GM23248 (cell line): ENCODE measurements around the gene CCND1. TPM values are rescaled to one million over a fixed set of nuclear protein-coding genes. Genes with fewer than 3 reads are reported as not detected.

Source experiments
- DNase-seq: peaks from one replicate; pipeline ENCODE4 v3.0.0-alpha.2; 2015
- H2AFZ ChIP-seq: fragments of 200-600 bp; sonication (generic); 2 replicates; pipeline ENCODE4 v1.6.1; 2016; ENCODE audit warnings: antibody characterized with exemption
- H3F3A ChIP-seq: fragments of 200-600 bp; sonication (generic); 2 replicates; pipeline ENCODE4 v1.6.1; 2016; ENCODE audit warnings: mild to moderate bottlenecking, antibody characterized with exemption, mixed run types; ENCODE audit not compliant: insufficient read depth
- H3K27ac ChIP-seq: fragments of 200-600 bp; sonication (generic); 2 replicates; pipeline ENCODE4 v1.5.1; 2016; ENCODE audit warnings: mild to moderate bottlenecking
- H3K27me3 ChIP-seq: fragments of 200-600 bp; sonication (generic); replicated peaks from 2 replicates; pipeline ENCODE4 v1.6.1; 2016; ENCODE audit warnings: mild to moderate bottlenecking; ENCODE audit not compliant: insufficient read depth
- H3K36me3 ChIP-seq: fragments of 200-600 bp; sonication (generic); 2 replicates; pipeline ENCODE4 v1.6.1; 2016; ENCODE audit warnings: low read depth, mild to moderate bottlenecking
- H3K4me1 ChIP-seq: fragments of 200-600 bp; sonication (generic); 2 replicates; pipeline ENCODE4 v1.6.1; 2016; ENCODE audit warnings: mild to moderate bottlenecking; ENCODE audit not compliant: insufficient read depth
- H3K4me2 ChIP-seq: fragments of 200-600 bp; sonication (generic); one replicate; pipeline ENCODE4 v1.6.1; 2016; ENCODE audit warnings: mild to moderate bottlenecking; ENCODE audit not compliant: unreplicated experiment
- H3K4me3 ChIP-seq: fragments of 200-600 bp; sonication (generic); 2 replicates; pipeline ENCODE4 v1.5.1; 2016; ENCODE audit warnings: mild to moderate bottlenecking
- H3K79me2 ChIP-seq: fragments of 200-600 bp; sonication (generic); 2 replicates; pipeline ENCODE4 v1.6.1; 2016; ENCODE audit warnings: mild to moderate bottlenecking; ENCODE audit not compliant: insufficient read depth
- H3K9ac ChIP-seq: fragments of 200-600 bp; sonication (generic); 2 replicates; pipeline ENCODE4 v1.6.1; 2016; ENCODE audit warnings: mild to moderate bottlenecking
- H3K9me2 ChIP-seq: fragments of 200-600 bp; sonication (generic); 2 replicates; pipeline ENCODE4 v1.6.1; 2016; ENCODE audit warnings: mixed run types, mild to moderate bottlenecking, moderate library complexity; ENCODE audit not compliant: insufficient read depth
- H3K9me3 ChIP-seq: fragments of 200-600 bp; sonication (generic); one replicate; pipeline ENCODE4 v1.6.1; 2017; ENCODE audit warnings: low read depth
- H4K20me1 ChIP-seq: fragments of 200-600 bp; sonication (generic); 2 replicates; pipeline ENCODE4 v1.6.0; 2016; ENCODE audit not compliant: insufficient read depth
- EZH2 ChIP-seq: fragments of 200-600 bp; sonication (generic); IDR thresholded peaks from 2 replicates; pipeline ENCODE4 v1.6.1; 2018; ENCODE audit warnings: antibody characterized with exemption, mild to moderate bottlenecking; ENCODE audit not compliant: insufficient read depth, poor library complexity, severe bottlenecking
- EZH2phosphoT487 ChIP-seq: fragments of 200-600 bp; sonication (generic); IDR thresholded peaks from 2 replicates; pipeline ENCODE4 v1.6.1; 2018; ENCODE audit warnings: antibody characterized with exemption, moderate library complexity, mild to moderate bottlenecking, low read depth; ENCODE audit not compliant: insufficient read depth
- WGBS, 2 experiments: methylation state at CpG; one replicate each; pipeline ENCODE4 v1.1.6; 2015 to 2017; ENCODE audit warnings: low lambda C conversion rate in 2 of 2, low coverage in 1 of 2; ENCODE audit errors: missing lambda C conversion rate in 2 of 2; 5-methylcytosine and 5-hydroxymethylcytosine counted together
- in situ Hi-C: fragments of 300-500 bp; cut with MboI; formaldehyde crosslinking; loops from 2 replicates; pipeline ENCODE4 v1.15.0; 2020
- polyA plus RNA-seq: library from polyadenylated mRNA; unstranded; fragments of >200 nt; fragmentation: Nextera tagmentation; extraction: Ambion mirVana; gene quantifications from 2 replicates; pipeline ENCODE4 v1.2.1, GENCODE V29; 2016
- total RNA-seq: library from RNA; depleted of rRNA; stranded (reverse); fragments of >200 nt; shearing (Covaris generic); gene quantifications from 2 replicates; pipeline ENCODE4 v1.2.3, GENCODE V29; 2014

Gene CCND1
- total and polyA plus RNA-seq, 2 experiments from 2014 or later, result 695 to 1,097 TPM

DNA sequence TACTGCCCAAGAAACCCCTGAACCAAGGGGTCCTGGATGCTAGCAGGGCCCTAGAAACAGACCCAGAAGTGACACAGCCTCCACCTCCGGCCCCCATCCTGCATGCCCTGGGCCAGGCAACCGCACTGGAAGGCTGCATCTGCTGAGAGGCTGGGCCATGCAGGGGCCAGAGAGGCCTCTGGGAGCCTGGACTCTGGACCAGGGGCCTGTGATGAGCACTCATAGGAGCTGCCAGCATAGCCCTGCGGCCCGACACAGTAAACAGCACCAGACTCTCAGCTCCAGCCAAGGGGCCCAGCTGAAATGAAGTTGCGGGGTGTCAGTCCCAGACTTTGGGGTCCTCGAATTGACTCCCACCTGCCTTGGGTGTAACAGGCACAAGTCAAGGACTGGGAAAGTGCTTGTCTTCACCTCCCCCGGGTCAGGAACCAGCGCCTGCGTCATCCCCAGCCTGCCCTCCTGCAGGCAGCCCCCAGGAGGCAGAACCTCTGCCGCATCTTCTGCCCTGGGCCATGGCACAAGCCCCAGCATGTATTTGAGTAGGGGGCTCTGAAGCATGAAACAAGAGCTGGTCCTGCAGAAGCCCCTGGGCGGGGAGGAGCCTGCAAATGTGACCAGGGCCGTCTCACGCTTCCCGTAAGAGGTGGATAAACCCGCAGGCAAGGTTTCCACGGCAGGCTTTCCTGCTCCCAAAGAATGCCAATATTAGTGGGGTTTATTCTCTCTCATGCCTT lies 25.2 kb upstream of the CCND1 start:
- Histone ChIP-seq H4K20me1 (no peaks in the 10 kb centered on the region), H3K9me3 (no peaks in the 10 kb centered on the region), H3K4me3 (no peak overlapping the region), H3F3A (no peaks in the 10 kb centered on the region), H3K36me3 (no peaks in the 10 kb centered on the region), H3K4me1 (peaks cover 3% of the 10 kb centered on the region; the same call in 1 of the 2 replicates), H3K79me2 (no peaks in the 10 kb centered on the region), H3K9me2 (no peaks in the 10 kb centered on the region), H3K27ac (no peak overlapping the region), H3K4me2 (no peak overlapping the region), H3K27me3 (no peaks in the 10 kb centered on the region), H3K9ac (no peak overlapping the region), H2AFZ (no peak overlapping the region)
- DNase-seq, result no peak
- 83 to 87% methylated on average over 15 to 16 of the region's 16 CpGs for WGBS, 2 experiments
- in situ Hi-C loops, result no loop called here
- TF ChIP-seq EZH2, result no peak
- TF ChIP-seq EZH2phosphoT487, result no peak

DNA sequence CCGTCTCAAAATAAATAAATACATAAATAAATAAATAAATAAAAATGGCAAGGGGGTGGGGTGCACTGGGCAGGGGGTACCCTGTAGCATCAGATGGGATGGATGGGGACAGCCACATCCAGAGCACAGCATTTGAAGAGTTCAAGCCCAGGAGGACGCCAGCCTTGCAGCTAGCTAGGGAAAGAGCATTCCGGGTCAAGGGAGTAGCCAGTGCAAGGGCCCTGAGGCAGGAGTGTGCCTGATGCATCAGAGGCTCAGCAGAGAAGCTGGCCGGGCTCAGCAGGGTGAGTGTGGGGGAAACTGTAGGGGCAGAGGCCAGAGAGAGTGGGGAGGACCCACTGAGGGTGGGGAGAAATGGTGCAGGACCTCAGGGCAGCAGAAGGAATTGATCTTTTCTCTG lies 23.7 kb upstream of the CCND1 start:
- in situ Hi-C loops, result no loop called here
- 83 to 89% methylated on average over 4 of the region's 4 CpGs for WGBS, 2 experiments
- no peaks in the 10 kb centered on the region for H3K4me1 ChIP-seq
- no peak overlapping the region for H2AFZ ChIP-seq
- no peaks in the 10 kb centered on the region for H3K79me2 ChIP-seq
- H3K9ac ChIP-seq, result no peak overlapping the region
- no peak overlapping the region for H3K27ac ChIP-seq
- H3K36me3 ChIP-seq, result no peaks in the 10 kb centered on the region
- H3K4me3 ChIP-seq, result no peak overlapping the region
- no peak for DNase-seq
- no peaks in the 10 kb centered on the region for H4K20me1 ChIP-seq
- no peaks in the 10 kb centered on the region for H3K27me3 ChIP-seq
- no peaks in the 10 kb centered on the region for H3K9me2 ChIP-seq
- H3K9me3 ChIP-seq, result no peaks in the 10 kb centered on the region
- H3K4me2 ChIP-seq, result no peak overlapping the region
- H3F3A ChIP-seq, result no peaks in the 10 kb centered on the region
- no peak for TF ChIP-seq EZH2phosphoT487
- no peak for TF ChIP-seq EZH2

DNA sequence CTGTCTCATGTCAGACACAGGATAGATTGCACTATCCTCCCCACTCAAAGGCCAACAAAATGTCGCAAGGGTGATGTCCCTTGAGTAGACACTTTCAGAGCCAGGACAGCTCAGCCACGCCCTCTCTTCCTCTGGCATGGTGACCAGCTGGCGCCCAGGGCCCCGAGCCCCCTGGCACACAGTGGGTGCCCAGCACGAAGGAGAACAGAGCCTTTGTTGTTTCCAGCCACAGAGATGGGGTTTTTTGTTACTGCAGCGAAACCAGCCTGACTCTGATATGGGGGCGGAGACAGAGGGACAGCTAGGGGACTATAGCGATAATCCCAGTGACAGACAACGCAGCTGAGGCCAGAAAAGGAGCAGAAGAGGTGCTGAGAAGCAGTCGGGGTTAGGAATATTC lies 23.3 kb upstream of the CCND1 start:
- H3K27me3 ChIP-seq, result no peaks in the 10 kb centered on the region

DNA sequence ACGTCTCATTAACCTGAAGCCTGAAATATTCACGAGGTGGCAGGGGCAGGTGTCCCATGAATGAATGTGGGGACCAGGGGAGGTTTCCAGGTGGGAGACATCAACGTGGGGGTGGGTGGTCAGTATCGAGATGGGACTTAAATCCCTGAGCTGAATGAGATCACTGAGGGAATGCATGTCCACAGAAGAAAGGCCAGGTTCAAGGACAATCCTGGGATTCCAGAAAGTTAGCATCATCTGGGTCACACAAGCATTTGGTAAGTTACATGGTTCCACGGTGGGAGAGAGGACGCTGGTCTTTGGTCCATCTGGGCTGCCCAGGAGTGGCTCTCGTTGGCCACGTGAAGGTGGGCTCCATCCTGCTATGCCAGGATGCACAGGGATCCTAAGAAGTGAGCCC lies 22.7 kb upstream of the CCND1 start:
- Histone ChIP-seq H3K4me2 (no peak overlapping the region), H3K79me2 (no peaks in the 10 kb centered on the region), H3K4me1 (no peaks in the 10 kb centered on the region), H4K20me1 (no peaks in the 10 kb centered on the region), H2AFZ (no peak overlapping the region), H3K9me2 (no peaks in the 10 kb centered on the region), H3F3A (no peaks in the 10 kb centered on the region), H3K9ac (no peak overlapping the region), H3K27ac (no peak overlapping the region), H3K27me3 (no peaks in the 10 kb centered on the region), H3K9me3 (no peaks in the 10 kb centered on the region), H3K36me3 (no peaks in the 10 kb centered on the region), H3K4me3 (no peak overlapping the region)
- no peak for DNase-seq
- in situ Hi-C loops, result no loop called here
- WGBS, 2 experiments, result 82 to 86% methylated on average over 6 to 8 of the region's 8 CpGs
- TF ChIP-seq EZH2, result no peak
- no peak for TF ChIP-seq EZH2phosphoT487

More for the DNA sequence above, 23.3 kb upstream of the CCND1 start:
- Histone ChIP-seq H3K79me2 (no peaks in the 10 kb centered on the region), H3K9me3 (no peaks in the 10 kb centered on the region), H3K4me2 (no peak overlapping the region), H3K4me1 (no peaks in the 10 kb centered on the region), H4K20me1 (no peaks in the 10 kb centered on the region), H3K9me2 (no peaks in the 10 kb centered on the region), H3F3A (no peaks in the 10 kb centered on the region), H3K4me3 (no peak overlapping the region), H3K9ac (no peak overlapping the region), H3K36me3 (no peaks in the 10 kb centered on the region), H3K27ac (no peak overlapping the region), H2AFZ (no peak overlapping the region)
- DNase-seq, result no peak
- in situ Hi-C loops, result no loop called here
- TF ChIP-seq EZH2 (no peak), EZH2phosphoT487 (no peak)
- 73 to 75% methylated on average over 10 of the region's 10 CpGs for WGBS, 2 experiments
